NCI-H526 treated with DMSO at 0.1 percent for 48 hours (cell line): Measurements from ENCODE around the gene ARHGEF2.

ENCODE experiments used
- DNase-seq: peaks from one replicate; lab custom pipeline; 2025; lab: John Stamatoyannopoulos, UW

The ARHGEF2 gene

DNA sequence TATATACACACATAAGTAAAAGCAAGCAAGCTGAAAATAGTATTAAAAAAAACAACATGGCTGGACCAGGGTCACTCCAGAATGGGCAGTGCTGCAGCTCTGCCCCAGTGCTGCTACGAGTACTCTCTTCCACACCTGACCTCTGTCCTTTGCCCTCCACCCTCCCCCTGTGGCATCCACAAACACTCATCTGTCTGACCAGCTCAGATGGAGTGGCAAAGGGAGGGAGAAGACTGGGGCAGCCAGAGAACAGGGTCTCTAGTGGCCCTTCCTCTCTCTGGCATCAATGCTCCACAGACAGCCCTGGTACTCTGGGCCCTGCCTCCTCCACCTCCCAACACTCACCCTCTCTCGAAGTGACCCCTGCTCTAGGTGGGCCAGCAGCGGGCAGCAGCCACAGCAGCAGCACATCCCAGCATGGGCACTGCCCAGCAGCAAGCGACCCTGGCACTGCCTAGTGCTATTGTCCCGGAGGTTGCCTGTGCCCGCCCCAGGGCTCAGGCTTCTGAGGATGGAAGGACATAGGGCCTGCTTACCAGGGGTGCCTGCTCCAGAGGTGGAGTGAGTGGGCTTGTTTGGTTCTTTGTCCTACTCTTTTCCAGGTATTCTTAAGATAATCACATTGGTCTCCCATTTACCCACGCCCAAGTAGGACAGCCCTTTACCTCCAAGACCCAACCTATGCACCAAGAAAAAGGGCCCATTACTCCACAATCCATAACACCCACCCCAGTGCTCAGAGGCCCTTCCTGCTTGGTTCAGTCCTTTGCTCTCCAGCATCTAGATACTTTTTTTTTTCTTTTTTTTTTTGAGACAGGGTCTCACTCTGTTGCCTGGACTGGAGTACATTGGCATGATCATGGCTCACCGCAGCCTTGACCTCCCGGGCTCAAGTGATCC lies 6.2 kb downstream of the ARHGEF2 start:
- DNase-seq: no peak

DNA sequence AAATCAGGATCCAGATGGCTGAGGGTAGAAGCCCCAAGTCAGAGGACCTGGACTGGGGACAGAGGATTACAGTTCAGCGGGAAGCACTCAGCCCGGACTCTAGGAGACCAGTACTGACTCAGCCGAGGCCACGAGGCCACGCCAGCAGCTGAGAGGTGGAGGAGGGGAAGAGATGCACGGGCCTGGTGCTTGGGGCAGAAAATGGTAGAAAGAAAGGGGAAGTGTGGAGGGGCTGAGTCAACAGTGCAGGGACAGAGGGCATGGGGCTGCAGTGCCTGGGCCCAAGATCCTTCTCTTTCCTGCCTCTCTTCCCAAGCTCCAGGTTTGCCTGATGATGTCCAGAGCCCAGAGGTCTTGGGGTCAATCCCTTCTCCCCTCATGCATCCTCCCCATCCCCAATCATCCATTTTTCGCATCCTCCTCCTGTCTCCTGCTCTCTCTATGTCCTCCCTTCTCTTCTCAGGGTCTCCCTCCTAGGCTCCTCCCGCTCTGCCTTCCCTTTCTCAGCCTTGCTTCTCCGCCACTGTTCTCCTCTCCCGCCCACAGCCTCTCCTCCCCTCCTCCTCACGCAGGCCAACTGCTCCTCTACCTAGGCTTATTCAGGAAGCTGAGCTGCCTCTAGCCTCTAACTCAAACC lies 7.7 kb downstream of the ARHGEF2 start:
- no peak for DNase-seq

DNA sequence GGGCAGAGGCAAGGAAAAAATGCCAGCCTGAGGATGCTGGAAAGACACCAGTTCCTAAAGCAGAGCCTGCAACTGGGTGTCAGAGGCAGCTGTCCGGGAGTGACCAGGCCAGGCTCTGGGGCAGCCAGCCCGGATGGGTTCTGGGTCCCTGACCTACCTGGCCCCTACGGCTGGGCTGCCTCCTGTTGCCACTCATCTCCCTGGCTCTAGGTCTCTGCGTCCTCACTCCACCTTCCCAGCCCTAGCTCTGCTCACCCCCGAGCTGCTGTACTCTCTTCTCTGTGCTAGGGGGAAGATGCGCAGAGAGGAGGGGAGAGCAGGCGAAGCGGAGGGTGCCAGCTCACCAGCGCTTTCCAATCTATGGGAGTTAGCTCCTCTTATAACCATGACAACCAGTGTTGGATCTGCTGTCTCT lies 9.0 kb downstream of the ARHGEF2 start:
- DNase-seq: no peak

DNA sequence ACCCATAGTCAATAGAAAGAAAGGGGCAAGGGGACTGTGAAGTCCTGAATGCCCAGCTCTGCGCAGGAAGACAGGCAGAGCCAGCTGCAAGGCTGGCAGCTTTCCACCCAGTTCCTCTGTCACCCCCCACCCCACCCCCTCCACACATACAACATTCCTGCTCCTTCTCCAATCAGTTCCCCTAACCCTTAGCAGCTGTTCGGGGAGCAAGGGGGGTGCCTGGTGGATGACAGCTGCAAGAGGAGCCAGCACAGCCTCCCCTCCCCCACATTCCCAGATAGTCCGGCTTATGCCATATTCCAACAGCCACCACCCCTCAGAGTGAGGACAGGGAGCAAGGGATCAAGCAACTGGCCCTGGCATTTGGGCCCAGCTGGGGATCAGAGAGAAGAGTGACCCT lies 9.7 kb downstream of the ARHGEF2 start:
- no peak for DNase-seq

DNA sequence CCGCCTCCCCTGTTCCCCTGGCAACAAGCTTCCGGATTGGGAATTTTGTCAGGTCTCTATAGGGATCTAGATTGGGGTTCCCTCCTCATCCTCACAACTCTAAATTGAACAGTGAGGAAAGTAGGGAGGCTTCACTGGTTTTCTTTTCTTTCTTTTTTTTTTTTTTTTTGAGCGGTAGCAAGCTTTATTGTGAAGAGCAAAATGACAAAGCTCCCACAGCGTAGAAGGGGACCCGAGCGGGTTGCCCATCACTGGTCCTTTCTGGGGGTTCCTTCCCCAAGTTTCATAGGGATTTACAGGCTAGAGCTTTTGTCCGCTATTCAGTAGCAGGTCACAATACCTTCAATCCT lies 10.3 kb downstream of the ARHGEF2 start:
- DNase-seq: no peak

DNA sequence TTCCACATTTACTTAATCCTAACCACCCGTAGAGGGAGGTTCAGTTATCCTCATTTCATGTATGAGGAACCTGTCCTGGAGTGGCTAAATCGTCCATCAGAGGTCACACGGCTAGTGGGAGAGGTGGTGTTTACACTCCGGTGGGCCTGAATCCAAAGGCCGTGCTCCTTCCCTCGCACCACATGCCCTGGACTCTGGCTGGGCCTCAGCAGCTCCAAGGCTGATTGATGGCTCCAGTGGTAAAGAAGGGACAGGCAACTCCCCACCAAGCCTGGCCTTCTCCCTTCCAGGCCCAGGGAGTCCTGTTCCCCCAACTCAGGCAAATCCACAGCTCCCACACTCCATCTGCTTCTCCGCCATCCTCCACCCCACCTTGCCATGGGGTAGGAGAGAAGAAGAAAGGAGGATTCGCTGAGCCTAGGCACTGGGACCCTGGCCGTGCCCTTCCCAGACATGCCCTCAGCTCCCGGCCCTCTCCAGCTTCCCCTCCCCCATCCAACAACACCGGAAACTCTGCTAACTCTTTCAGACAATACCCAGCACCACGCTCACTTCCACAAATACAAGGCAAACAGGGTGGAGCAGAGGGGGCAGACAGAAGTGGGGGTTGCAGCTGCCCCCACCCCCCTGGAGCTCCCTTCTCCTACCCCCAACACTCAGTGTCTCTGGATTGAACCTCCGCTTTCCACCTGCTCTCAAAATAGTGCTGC lies 10.9 kb downstream of the ARHGEF2 start:
- no peak for DNase-seq

DNA sequence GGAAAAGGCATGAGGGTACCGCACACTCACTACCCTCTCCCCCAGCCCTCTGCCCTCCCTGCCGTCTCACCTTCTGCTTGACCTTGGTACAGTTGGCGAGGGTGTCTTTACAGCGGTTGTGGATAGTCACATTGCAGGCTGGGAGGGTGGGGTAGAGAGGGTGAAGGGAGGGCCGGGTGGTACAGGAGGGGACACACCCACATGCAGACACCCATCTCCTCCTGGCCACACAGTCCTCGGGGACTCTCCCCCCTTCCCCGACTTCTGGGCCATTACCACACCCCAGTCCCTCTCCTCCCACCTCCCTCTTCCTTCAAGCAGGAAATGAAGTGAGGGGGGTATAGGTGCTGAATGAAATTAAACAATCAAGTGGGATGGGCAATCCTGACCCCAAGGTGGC lies 11.6 kb downstream of the ARHGEF2 start:
- DNase-seq: no peak

DNA sequence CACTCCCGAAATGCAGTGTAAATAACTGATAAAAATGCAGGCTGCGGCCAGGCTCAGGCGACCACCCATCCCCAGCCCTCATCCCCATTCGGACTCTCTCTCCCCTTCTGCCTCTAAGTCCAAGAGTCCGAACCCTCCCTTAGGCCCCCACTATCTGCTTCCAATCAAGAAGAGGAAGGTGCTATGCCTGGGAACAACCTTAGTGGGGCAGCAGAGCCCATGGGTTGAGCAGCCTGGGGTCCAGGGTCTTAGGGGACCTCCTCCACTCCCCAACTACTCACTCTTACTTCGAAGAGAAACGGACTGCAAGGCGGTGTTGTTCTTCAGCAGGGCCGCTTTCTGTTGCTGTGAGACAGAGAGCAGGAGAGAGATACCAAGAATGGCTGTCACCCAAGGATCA lies 12.2 kb downstream of the ARHGEF2 start:
- no peak for DNase-seq

DNA sequence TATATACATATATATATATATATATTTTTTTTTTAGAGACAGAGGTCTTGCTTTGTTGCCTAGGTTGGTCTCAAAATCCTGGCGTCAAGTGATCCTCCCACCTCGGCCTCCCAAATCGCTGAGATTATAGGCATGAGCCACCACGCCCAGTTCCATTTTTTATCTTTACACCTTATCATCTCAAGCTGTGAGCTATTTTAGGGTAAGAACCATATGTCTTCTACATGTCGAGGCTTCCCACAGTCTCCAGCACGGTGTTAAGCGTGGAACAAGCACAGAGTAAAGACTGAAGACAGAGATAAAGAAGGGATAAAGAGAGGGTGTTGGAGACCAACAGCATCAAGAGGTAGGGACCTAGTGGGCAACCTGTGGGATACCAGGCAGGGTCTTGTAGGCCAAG lies 14.2 kb downstream of the ARHGEF2 start:
- DNase-seq: no peak

DNA sequence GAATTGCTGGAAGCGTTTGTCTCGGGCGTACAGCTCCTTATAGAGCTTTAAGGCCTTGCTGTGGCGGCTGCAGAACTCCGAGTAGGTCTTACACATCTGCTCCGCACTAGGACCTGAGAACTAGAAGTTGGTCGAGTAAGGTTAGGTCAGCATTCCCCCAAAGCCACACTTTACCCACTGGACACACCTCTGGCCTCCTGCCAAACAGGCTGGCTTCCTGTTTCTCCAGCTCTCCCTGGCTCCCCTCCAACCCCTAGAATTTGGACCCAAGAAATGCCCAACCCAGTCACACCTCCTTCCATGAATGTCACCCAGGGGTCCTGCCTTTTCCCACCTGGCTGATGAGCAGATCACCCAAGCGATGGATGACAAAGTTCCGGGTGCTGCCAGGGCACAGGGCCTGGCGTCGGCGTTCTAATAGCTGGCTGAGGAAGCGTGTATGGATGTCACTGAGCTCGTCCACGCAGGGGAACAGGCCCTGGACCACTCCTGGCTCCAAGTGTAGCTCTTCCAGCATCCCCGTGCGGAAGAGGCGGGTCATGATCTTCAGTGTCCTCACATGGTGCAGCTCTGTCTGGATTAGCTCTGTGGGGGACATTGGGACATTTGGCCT lies 15.6 kb downstream of the ARHGEF2 start:
- DNase-seq: no peak

DNA sequence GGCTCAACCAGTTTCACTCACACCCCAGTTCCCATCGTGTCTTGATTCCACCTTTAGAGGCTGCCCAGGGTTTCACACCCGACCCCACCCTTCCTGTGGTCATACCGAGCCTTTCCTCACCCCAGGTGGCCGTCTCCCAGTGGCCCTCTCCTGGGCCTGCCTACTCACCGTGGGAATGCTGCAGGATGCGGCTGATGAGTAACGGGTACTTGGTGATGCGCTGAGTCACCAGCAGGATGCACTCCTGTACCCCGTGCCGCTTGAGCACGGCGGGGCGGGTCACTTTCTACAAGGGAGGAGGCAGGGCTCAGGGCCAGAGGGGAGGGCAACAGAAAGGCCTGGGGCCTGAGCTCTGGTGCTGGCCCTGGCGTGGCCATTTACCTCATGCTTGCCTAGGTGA lies 16.4 kb downstream of the ARHGEF2 start:
- no peak for DNase-seq

DNA sequence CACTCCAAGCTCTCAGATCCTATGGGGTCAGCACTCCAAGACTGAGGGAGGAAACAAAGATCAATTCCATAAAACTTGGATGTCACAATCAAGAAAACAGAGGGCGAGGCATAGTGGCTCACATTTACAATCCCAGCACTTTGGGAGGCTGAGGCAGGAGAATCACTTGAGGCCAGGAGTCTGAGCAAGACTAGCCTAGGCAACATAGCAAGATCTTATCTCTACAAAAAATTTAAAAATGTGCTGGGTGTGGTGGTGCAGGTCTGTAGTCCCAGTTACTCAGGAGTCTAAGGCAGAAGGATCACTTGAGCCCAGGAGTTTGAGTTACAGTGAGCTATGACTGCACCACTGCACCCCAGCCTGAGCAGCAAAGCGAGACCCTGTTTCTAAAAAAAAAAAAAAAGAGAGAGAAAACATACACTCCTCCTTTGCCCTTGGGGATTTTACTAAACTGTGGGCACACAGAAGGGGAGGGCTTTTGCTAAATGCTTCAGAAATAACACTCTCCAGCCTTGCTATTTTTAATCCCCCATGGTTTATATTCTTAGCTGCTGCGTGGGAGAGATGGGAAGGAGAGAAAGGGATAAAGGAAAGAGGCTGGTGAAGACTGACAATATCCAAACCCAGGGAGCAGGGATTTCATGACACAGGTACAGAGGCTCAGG lies 18.1 kb downstream of the ARHGEF2 start:
- no peak for DNase-seq

DNA sequence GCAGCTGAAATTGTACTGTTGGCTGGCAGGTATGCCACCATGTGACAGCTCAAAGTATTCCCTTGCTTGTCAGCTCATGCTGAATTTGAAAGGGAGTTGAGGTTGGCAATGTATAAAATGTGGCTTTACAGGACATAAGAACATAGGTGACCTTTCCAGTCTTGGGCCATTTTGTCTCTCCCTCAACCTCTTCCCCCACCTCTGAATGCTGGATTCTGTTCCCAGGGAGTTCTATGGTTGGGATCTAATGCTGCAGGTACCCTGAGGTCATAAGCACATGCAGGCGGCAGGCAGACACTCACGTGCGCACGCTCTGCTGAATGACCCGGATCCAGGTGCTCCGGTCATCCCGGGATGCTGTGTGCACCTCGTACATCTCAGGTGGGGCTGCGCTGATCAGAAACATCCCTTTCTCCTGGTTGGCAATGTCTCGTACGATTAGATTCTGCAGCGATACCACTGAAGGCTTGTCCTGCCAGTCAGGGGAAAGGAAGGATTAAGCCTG lies 20.9 kb downstream of the ARHGEF2 start:
- DNase-seq: no peak

DNA sequence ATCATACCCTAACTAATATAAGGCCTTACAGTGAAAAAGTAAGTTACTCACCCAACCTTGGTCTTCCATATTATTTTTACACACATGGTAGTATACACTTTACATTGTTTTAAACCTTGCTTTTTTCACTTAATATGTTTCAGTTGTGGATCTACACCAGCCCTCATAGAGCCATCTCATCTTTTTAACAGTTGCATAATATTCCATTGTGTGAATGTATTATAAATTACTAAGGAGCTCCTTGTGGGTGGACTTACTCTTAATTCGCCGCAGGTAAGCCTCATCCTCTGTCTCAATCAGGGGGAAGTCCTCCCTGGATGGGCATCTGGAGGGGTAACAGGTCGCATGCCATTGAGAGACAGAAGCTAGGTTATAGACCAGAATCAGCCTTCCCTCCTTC lies 23.7 kb downstream of the ARHGEF2 start:
- DNase-seq: no peak

DNA sequence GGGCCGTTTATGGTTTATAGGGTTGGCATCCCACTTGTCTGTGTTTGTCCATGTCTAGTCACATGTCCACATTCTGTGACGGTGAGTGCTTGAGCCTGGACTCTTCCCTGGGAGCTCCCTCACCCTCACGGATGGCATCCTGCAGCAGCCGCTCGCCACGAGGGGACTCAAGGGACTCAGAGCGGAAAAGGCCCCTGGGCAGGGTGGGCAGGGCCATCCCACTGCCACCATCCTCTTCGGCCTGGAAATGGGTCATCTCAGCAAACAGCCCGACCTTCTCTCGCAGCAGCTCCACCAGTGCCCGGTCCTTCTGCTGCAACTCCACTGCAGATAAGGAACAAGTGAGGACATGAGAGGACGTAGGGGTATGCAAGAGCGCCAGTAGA lies 25.8 kb downstream of the ARHGEF2 start:
- no peak for DNase-seq

DNA sequence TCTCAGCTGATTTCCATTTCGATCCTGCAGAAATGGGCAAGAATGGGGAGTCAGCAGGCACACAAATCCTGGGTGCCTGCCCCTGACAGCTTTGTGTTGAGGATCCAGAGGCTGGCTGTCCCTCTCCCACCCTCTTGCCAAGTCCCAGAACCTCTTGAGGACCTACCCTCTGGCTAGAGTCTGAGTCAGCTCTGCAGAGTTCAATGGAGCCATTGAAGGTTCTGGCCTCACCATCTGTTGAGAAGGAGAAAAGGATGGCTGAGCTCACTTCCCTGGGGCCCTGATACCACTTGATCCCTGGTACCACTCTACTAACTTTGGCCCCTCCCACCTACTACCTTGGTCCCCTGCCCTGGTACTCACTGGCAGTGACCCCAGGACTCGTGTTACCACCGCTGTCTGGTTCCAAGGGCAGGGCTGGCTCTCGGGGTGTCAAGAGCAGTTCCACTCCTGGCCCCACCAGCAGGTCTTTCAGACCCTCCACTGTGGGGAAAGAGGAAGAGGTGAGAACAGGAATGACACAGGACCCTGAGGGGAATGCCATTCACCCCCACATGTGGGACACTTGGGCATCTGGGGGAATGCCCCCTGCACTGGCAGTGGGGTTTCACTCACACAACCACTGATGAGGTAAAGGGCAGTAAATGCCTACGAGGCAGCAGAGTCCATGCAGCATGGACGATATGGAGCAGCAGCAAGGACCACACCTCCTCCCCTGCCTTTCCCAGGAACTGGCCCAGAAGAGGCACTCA lies 26.4 kb downstream of the ARHGEF2 start:
- DNase-seq: no peak

DNA sequence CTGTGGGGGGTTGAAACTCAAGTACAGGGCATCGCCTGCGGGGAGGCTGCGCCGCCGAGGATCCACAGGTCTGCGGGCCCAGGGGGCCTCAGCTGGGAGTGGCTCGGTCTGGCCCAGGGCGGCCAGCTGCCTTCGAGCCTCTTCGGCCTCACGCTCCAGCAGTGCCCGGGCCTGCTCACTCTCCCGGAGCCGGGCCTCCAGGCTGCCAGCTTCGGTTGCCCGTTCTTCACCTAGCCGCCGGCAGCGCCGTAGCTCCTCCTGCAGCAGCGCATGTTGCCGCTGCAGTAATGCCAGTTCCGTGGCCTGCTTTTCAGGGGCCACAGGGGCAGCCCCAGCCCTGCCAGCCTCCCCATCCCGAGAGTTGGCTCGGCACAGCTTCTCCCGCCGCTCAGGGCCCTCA lies 27.5 kb downstream of the ARHGEF2 start:
- DNase-seq: no peak

DNA sequence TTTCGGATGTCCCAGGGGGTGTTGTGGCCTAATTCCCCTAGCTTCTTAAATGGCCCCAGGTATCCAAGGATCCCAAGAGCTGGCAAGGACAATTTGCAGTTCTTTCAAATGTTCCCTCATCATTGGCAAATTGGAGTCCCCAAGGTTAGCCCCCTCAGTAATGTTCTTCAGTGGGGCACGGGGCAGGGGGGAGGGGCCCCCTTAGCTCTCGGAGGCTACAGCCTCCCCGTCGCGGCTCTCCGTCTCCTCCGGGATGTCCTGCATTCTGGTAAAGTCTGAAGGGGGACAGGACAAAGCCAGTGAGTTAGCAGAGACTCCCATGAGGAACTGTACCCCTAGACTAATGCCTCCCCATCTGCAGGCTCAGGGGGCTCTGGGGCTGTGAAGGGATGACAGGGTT lies 30.6 kb downstream of the ARHGEF2 start:
- no peak for DNase-seq

DNA sequence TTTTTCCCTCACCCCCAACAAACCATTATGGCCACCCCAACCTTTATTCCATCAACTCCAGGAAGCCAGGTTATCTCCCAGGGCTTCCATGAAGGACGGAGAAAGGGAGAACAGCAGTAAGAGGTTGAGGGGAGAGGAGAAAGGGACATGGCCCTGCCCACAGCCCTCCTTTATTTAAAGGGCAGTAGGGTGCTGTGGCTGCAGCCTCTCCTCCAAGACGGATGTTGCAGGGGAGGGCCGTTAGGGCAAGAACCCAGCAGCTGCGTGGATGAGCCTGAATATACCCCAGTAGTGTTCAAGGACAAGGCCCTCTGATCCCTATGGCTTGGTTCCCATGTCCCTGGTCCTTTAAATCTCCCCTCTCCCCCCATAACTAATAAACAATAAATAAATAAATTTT lies 31.1 kb downstream of the ARHGEF2 start:
- no peak for DNase-seq

DNA sequence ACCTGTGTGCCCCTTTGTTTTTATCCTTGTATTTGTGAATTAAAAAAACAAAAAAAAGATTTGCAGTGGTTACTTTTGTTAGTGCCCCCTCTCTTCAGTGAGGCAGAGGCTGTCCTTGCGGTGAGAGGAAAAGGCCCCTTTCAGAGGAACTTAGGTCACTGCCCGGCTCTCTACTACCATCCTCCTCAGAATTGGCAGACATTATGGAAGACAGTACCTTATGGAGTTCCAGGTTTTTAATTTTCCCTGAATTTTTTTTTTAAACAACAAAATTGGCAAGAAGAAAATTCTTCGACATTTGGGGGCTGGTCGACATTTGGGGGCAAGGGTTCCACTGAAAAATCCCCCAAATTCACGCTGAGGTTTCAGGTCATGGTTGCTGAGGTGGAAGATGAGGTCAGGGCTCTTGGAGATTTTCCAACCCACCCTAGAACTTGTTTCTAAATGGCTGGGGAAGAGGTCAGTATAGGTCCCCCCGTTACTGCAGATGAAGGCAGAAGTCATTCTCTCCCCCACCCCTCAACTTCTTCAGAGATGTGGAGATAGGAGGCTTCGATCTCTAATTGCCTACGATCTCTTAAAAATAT lies 31.6 kb downstream of the ARHGEF2 start:
- no peak for DNase-seq

DNA sequence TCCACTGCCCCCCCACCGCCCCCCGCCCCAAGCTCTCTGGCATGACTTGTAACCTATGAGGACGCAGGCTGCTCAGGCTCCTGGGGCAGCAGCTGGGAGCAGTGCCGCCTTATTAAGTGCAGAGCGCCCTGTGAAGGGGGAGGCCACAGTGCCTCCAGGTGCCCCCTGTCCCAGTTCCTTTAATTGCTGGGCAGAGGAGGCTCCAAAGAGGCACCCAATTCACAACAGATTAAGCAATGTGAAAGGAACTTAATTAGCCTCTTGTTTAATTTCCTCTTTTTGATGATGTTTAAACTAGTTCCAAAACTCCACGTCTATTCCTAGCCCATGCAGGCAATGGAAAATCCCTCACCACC lies 33.9 kb downstream of the ARHGEF2 start:
- no peak for DNase-seq
